Vagina (tissue), 2 donors: ENCODE measurements around the gene SUMO3.

ENCODE experiments used
- CTCF ChIP-seq, 3 experiments: fragments of 450-650 bp in 2 of 3; fragments of 200-600 bp in 1 of 3; sonication (generic) in 1 of 3; IDR thresholded peaks; one replicate each; pipeline ENCODE4 v1.5.1; 2017 to 2019; ENCODE audit warnings: antibody characterized with exemption in 3 of 3, mild to moderate bottlenecking in 2 of 3, moderate library complexity in 2 of 3
- POLR2A ChIP-seq, 2 donors: fragments of 450-650 bp; IDR thresholded peaks; one replicate each; pipeline ENCODE4 v1.6.1; 2017; ENCODE audit warnings: antibody characterized with exemption in 2 of 2, mild to moderate bottlenecking in 2 of 2, moderate library complexity in 2 of 2
- POLR2AphosphoS5 ChIP-seq, 2 donors: sonication (generic); formaldehyde crosslinking; IDR thresholded peaks; one replicate each; pipeline ENCODE4 v1.9.0; 2017; ENCODE audit warnings: antibody characterized with exemption in 2 of 2, mild to moderate bottlenecking in 2 of 2, low read depth in 1 of 2; ENCODE audit not compliant: insufficient read depth in 1 of 2

- TF ChIP-seq CTCF (IDR thresholded peaks at IDR 0.05) = no peak
- no peak for TF ChIP-seq POLR2A (IDR thresholded peaks at IDR 0.05)
- TF ChIP-seq POLR2AphosphoS5 (IDR thresholded peaks at IDR 0.05; ENCODE audit: insufficient read depth in 1 of 2, low read depth in 1 of 2) = no peak
Measured at GRCh38 chr21:44783020-44783696, 34.7 kb downstream of the SUMO3 start.
